ENCODE measurements around the gene P2RX5.
A peak's percentile ranks its signal among the peaks of the same experiment; 100 is the strongest.

Gene P2RX5

DNA sequence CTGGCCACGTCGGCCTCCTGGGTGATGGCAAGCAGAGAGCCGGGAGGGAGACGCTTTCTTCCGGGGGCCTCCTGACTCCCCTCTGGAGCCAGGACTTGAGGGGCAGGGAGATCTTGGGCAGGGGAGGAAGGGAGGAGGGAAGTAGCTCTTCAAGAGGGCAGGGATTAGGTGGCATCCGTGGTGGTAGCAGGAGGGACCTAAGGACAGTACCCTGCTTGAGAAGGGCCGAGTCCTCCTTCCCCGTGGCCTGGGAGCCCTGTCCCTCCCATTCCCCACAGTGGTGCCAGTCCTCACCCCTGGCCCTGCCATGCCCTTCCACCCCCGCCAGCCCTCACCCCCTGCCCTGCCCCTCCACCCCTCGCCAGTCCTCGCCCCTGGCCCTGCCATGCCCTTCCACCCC is 40.2 kb downstream of the P2RX5 start:
- no peak for DNase-seq

GRCh38 chr17:3647769-3648555 is 48.0 kb downstream of the P2RX5 start:
- peak; percentile 42 for DNase-seq

DNA sequence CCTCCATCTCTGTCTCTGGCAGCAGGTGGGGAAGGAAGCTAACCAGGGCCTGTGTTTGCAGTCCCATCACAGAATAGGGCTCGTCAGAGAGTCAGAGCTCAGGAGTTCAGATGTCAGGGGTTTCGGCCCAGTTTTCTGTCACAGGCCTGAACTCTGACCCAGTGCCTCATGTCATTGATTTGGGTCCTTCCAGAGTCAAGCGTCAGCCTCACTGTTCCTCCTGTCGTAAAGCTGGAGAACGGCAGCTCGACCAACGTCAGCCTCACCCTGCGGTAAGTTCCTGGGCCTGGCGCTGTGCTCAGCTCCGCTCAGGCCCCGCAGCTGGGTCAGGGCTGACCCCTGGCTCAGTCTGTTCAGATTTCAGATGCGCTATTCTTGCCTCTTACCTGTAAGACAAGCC is 48.7 kb downstream of the P2RX5 start:
- DNase-seq, result no peak

DNA sequence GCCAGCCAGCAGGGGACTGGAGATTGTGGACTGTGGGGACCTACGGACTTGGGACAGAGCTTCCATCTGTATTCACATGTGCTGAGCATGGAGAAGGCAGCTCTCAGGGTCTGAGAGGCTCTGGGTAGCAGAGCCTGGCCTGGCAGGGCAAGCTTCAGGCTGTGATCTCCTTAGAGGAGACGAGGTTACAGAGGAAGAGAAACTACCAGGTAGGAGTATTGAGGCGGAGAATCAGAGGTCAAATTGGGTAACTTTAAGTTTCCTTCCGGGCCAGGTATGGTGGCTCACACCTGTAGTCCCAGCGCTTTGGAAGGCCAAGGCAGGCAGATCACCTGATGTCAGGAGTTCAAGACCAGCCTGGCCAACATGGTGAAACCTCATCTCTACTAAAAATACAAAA is 50.6 kb downstream of the P2RX5 start:
- no peak for DNase-seq

DNA sequence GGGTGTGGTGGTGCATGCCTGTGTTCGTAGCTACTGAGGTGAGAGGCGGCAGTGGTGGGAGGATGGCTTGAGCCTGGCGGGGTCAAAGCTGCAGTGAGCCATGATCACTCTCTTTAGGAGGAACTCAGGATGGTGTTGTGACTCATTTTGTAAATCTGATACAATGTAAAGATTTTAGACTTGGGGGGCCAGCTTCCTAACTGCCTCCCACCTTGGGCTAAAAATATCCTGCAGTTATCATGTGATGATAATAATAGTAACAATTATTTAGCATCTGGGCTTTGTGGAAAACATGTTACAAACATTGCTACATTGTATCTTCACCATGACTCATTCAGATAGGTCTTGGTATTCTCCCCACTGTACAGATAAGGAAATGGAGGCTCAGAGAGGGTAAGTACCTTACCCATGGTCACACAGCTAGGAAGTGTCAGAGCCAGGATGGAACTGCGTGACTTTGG is 52.0 kb downstream of the P2RX5 start:
- DNase-seq, result no peak

DNA sequence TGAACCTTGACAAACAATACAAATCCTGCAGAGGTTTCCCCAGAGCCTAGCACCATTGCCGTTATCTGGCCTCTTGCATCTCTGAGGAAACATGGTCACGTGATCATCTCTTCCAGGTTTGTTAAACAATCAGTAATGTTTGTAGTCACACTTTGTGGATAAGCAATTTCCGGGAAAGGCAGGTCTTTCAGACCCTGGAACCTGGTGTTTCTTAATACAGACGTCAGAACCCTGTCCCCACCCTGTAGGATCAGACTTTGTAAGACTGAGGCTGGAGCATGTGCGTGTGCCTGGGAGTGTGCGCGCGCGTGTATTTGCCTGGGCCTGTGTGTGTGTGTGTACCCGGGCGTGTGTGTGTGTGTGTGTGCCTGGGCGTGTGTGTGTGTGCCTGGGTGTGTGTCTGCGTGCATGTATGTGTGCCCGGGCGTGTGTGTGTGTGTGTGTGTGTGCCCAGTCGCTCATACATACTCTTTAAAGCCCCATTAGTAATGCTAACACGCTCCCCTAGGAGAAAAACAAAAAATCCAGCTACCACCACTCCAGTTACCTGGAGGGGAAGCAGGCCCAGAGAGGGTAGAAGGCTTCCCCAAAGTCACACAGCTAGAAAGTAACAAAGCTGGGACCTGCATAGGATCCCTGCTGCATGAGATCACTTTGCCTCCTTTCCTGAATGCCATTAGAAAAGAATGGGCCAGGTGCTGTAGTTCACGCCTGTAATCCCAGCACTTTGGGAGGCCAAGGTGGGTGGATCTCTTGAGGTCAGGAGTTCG is 54.1 kb downstream of the P2RX5 start:
- DNase-seq, result no peak

- DNase-seq, result no peak
These were observed 54.9 kb downstream of the P2RX5 start for GRCh38 chr17:3641014-3641413.

- DNase-seq, result peak; percentile 20
These were observed 55.9 kb downstream of the P2RX5 start for GRCh38 chr17:3639981-3640596.

DNA sequence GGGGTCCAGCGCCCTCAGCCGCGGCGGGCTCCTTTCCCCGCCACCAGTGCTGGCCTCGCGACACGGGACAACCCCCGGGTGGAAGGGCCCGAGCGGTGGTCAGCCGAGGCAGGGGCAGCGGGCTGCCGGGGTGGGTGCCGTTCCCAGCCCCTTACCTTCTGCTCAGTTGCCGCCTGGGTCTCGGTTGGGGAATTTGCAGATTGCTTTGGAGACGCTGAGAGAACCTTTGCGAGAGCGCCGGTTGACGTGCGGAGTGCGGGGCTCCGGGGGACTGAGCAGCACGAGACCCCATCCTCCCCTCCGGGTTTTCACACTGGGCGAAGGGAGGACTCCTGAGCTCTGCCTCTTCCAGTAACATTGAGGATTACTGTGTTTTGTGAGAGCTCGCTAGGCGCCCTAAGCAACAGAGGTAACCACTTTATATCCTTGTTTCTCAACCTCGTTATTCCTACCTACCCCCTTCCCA is 59.0 kb downstream of the P2RX5 start:
- no peak for DNase-seq

DNA sequence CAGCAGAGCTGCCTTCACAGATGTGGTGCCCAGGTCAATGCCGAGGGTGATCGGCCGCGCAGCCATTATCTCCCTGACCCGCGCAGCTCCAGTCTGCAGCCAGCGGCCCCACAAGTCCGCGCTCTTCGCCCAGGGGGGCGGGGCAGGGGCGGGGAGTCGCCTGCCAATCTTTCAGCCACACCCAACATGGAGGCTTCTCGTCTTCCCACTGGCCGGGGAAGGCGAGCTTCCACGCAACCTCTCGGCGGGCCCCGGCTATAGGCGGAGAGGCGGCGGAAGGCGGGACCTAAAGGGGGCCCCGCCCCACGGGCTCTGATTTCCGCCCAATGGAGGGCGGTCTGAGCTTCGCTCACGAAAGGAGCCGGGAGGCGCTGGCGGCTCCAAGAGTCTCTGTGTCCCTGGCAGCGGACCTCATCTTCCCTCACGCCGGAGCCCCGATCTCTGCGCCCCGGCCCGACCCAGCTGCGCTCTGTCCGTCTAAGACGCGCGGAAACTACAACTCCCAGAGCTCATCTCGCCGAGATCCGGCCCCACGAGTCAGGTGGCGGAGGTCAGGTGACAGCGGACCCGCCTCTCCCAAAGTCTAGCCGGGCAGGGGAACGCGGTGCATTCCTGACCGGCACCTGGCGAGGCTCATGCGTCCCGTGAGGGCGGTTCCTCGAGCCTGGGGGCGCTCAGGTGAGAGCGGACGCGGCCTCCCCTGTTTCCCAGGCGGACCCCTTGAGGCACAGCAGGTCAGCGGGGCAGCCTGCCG is 59.6 kb downstream of the P2RX5 start, which contains the start of the genes CTNS and SHPK:
CTNS (plus strand) TSS at position 607 of the 754 bp plus-strand sequence. CDS start 3,447 bp downstream, outside the sequence.
SHPK (minus strand) TSS at position 97 of the 754 bp plus-strand sequence; CDS start at position 66, 31 bp downstream.
- DNase-seq, result peak; percentile 95

- no peak for DNase-seq
These were observed 60.3 kb downstream of the P2RX5 start for GRCh38 chr17:3635474-3636153.

GRCh38 chr17:3632287-3632686 is 63.7 kb downstream of the P2RX5 start:
- no peak for DNase-seq

- DNase-seq, result no peak
These were observed 65.2 kb downstream of the P2RX5 start for GRCh38 chr17:3630781-3631180.

GRCh38 chr17:3627769-3628167 is 68.2 kb downstream of the P2RX5 start:
- no peak for DNase-seq

GRCh38 chr17:3626831-3627768 is 68.9 kb downstream of the P2RX5 start:
- no peak for DNase-seq

All from activated naive CD4-positive, alpha-beta T cell treated with Interleukin-2 at 50 U/mL for 16 hours (primary cell).